CD4-positive, alpha-beta T cell (primary cell): ENCODE measurements around the gene SULF2. TPM values are rescaled to one million over a fixed set of nuclear protein-coding genes. Genes with fewer than 3 reads are reported as not detected.

Experiments
- ATAC-seq: fragments of 200-7000 bp; cut with Tn5 transposase; one replicate; pipeline ENCODE4 v1.10.0; 2022; ENCODE audit warnings: mild to moderate bottlenecking; ENCODE audit not compliant: poor library complexity
- CTCF ChIA-PET: fragments of 350-600 bp; sonication (Branson Sonifier 250); formaldehyde crosslinking; loops from one replicate; lab custom pipeline; 2021; ENCODE audit warnings: antibody characterized with exemption, inconsistent platforms; lab: Charles Lee
- POLR2A ChIA-PET: fragments of 350-600 bp; sonication (Branson Sonifier 250); formaldehyde crosslinking; loops from one replicate; lab custom pipeline; 2021; ENCODE audit warnings: antibody characterized with exemption, inconsistent platforms; lab: Charles Lee
- DNase-seq, 14 experiments: peaks; one replicate each; pipeline ENCODE4 v3.0.0-alpha.2; 2013 to 2020; ENCODE audit warnings: mixed read lengths in 2 of 14
- H3K27ac ChIP-seq, 2 donors: one replicate each; pipeline versions ENCODE4 v1.5.1 to v1.7.0; 2013; ENCODE audit warnings: low read length in 2 of 2, low read depth in 1 of 2, mild to moderate bottlenecking in 1 of 2
- H3K27me3 ChIP-seq, 2 experiments: 1 replicate in 1 of 2; 2 replicates in 1 of 2; pipeline versions ENCODE4 v1.6.1 to v1.7.0; 2013; ENCODE audit warnings: low read length in 2 of 2, control low read depth in 1 of 2, mild to moderate bottlenecking in 1 of 2, moderate library complexity in 1 of 2; ENCODE audit not compliant: insufficient read depth in 2 of 2, control insufficient read depth in 1 of 2
- H3K36me3 ChIP-seq: one replicate; pipeline ENCODE4 v1.6.1; 2013; ENCODE audit warnings: low read length, control low read depth; ENCODE audit not compliant: insufficient read depth
- H3K4me1 ChIP-seq: one replicate; pipeline ENCODE4 v1.6.1; 2013; ENCODE audit warnings: low read length, control low read depth; ENCODE audit not compliant: insufficient read depth
- H3K4me3 ChIP-seq: one replicate; pipeline ENCODE4 v1.5.1; 2013; ENCODE audit warnings: mild to moderate bottlenecking, low read length, moderate library complexity
- H3K9me3 ChIP-seq, 2 experiments: 1 replicate in 1 of 2; 2 replicates in 1 of 2; pipeline versions ENCODE4 v1.6.1 to v1.7.0; 2013; ENCODE audit warnings: low read length in 2 of 2, mild to moderate bottlenecking in 2 of 2, control low read depth in 1 of 2, moderate library complexity in 1 of 2; ENCODE audit not compliant: control insufficient read depth in 1 of 2, insufficient read depth in 1 of 2
- H3K27ac Mint-ChIP-seq: one replicate; pipeline ENCODE4 v1.8.0; 2020; ENCODE audit warnings: mixed read lengths
- H3K27me3 Mint-ChIP-seq: one replicate; pipeline ENCODE4 v1.8.0; 2021; ENCODE audit warnings: mixed read lengths
- H3K36me3 Mint-ChIP-seq: one replicate; pipeline ENCODE4 v1.8.0; 2021; ENCODE audit warnings: low read depth, mixed read lengths
- H3K4me1 Mint-ChIP-seq: one replicate; pipeline ENCODE4 v1.8.0; 2021; ENCODE audit warnings: low read depth, mixed read lengths
- H3K4me3 Mint-ChIP-seq: one replicate; pipeline ENCODE4 v1.8.0; 2020; ENCODE audit warnings: mild to moderate bottlenecking, mixed read lengths
- H3K9me3 Mint-ChIP-seq: one replicate; pipeline ENCODE4 v1.8.0; 2020; ENCODE audit warnings: mixed read lengths
- intact Hi-C, 2 experiments: fragments of 100-400 bp; cut with DNase I in 1 of 2; cut with micrococcal nuclease in 1 of 2; formaldehyde crosslinking; loops; one replicate each; pipeline versions ENCODE4 v1.15.1 to v1.9.0; 2023 to 2025; cut with DNase I, micrococcal nuclease
- total RNA-seq, 174 experiments: library from RNA in 2 of 174; stranded (reverse) in 2 of 174; gene quantifications; one replicate each; pipeline ENCODE4 v1.2.3 and lab custom pipeline; 2021 to 2026
- TF ChIP-seq, protein P1 (sequence below): fragments of 200-600 bp; IDR thresholded peaks from one replicate; pipeline ENCODE4 v1.8.0; 2022; ENCODE audit warnings: antibody characterized with exemption, mild to moderate bottlenecking

The SULF2 gene
- total RNA-seq, 2 experiments from 2014 or later: 1.5 to 2.8 TPM

DNA sequence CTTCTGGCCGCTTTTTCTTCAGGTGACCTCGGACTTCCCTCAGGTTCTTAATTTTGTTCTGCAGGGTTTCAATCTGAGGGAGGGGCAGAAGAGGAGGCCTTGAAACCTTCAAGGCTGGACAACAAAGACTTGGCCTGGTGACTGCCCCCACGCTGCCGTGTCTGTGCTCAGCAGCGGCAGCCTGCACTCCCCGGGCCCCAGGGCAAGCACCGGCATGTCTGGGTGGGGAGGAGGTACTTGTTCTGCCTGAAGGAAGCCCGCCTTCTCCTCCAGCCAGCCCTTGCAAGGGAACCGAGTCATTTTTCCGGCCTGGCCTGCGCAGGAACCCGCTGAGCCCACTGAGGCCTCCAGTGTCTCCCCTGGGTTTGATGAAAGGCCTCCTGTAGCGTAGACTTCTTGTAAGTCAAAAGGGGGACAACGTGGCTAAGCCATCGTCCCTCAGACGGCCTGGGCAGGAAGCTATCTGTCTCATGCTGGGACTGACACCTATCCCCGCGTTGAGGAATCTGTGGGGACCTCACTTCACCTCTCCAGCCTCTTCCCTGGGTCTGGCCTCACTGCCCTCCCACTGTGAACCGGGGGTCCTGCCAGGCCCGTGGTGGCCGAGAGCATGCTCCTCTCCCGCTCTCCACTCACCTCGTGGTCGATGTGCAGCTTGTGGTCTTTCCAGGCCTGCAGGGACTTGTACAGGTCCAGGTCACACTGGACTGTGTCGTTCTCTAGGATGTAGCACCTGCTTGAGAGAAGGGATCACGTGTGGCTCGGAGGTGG is 119.9 kb downstream of the SULF2 start:
- H3K36me3 ChIP-seq: peaks cover 16% of the 10 kb centered on the region
- intact Hi-C loops: no loop called here

DNA sequence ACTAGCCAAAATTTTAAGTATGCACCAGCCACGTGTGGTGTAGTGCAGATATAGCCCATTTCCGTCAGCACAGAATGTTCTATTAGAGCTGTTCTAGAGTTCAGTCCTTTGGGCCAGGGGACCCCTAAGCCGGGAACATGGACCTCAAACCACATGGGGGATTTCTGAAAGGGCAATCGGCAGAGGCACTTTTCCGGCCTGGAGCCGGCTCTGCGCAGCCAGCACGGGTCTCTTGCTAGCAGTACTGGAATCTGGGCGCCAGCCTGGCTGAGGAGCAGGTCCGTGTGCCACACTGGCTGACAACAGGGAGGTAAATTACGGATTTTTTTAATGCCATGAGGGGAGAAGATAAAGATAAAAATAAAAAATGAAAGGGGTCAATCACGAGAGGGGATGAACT is 120.5 kb downstream of the SULF2 start:
- Mint-ChIP-seq H3K27ac (no peak overlapping the region), H3K4me1 (no peaks in the 10 kb centered on the region), H3K27me3 (no peaks in the 10 kb centered on the region), H3K9me3 (no peaks in the 10 kb centered on the region), H3K4me3 (no peak overlapping the region), H3K36me3 (peaks cover 10% of the 10 kb centered on the region)
- DNase-seq (no peak), ATAC-seq (no peak)
- Histone ChIP-seq H3K36me3 (peaks cover 16% of the 10 kb centered on the region), H3K27ac (no peak overlapping the region), H3K4me1 (peaks cover 8% of the 10 kb centered on the region), H3K9me3 (no peaks in the 10 kb centered on the region), H3K4me3 (no peak overlapping the region), H3K27me3 (no peaks in the 10 kb centered on the region)
- ChIA-PET CTCF (interaction anchor here (0.6 to 1.7 kb wide), 2 partner anchors 956 to 1240 kb away, joined by 3 to 15 read pairs; no protein-coding TSS in a partner anchor), POLR2A (no interaction called here)
- TF ChIP-seq, protein P1, sequence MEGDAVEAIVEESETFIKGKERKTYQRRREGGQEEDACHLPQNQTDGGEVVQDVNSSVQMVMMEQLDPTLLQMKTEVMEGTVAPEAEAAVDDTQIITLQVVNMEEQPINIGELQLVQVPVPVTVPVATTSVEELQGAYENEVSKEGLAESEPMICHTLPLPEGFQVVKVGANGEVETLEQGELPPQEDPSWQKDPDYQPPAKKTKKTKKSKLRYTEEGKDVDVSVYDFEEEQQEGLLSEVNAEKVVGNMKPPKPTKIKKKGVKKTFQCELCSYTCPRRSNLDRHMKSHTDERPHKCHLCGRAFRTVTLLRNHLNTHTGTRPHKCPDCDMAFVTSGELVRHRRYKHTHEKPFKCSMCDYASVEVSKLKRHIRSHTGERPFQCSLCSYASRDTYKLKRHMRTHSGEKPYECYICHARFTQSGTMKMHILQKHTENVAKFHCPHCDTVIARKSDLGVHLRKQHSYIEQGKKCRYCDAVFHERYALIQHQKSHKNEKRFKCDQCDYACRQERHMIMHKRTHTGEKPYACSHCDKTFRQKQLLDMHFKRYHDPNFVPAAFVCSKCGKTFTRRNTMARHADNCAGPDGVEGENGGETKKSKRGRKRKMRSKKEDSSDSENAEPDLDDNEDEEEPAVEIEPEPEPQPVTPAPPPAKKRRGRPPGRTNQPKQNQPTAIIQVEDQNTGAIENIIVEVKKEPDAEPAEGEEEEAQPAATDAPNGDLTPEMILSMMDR: no peak
- intact Hi-C loops: no loop called here

More for the DNA sequence above, 119.9 kb downstream of the SULF2 start:
- ATAC-seq (no peak), DNase-seq (no peak)
- no peak overlapping the region for H3K4me3 ChIP-seq
- Mint-ChIP-seq H3K9me3 (no peaks in the 10 kb centered on the region), H3K36me3 (peaks cover 10% of the 10 kb centered on the region), H3K27me3 (no peaks in the 10 kb centered on the region), H3K4me1 (no peaks in the 10 kb centered on the region), H3K27ac (no peak overlapping the region), H3K4me3 (no peak overlapping the region)
- TF ChIP-seq, protein P1: no peak
- ChIA-PET POLR2A (no interaction called here), CTCF (no interaction called here)
- peaks cover 8% of the 10 kb centered on the region for H3K4me1 ChIP-seq
- no peaks in the 10 kb centered on the region for H3K9me3 ChIP-seq
- no peak overlapping the region for H3K27ac ChIP-seq
- no peaks in the 10 kb centered on the region for H3K27me3 ChIP-seq

DNA sequence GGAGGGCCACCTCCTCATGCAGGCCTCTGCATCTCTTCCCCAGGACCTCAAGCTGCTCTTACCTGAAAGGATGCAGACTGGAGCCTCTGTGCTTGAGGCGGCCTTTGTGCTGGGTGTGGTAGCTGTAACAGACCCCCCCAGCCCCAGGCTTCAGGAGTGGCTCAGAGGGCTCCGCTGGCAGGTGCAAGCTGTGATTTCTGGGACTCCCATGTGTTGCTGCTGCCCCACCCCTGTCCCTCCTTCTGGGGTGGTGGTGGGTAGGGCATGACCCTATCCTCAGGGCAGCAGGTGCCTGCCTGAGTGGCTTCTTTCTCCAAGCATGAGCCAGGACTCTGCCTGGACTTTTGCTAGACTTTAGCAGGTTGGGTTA is 121.2 kb downstream of the SULF2 start:
- Histone ChIP-seq H3K9me3 (no peaks in the 10 kb centered on the region), H3K27me3 (no peaks in the 10 kb centered on the region), H3K4me1 (peaks cover 8% of the 10 kb centered on the region), H3K4me3 (no peak overlapping the region), H3K27ac (no peak overlapping the region), H3K36me3 (peaks cover 16% of the 10 kb centered on the region)
- CTCF ChIA-PET: interaction anchor here (1.1 to 1.7 kb wide), 3 partner anchors 11 to 957 kb away, joined by 3 to 15 read pairs (median 6); no protein-coding TSS in a partner anchor
- intact Hi-C loops: no loop called here
- DNase-seq: no peak
- H3K4me3 Mint-ChIP-seq: no peak overlapping the region
- H3K9me3 Mint-ChIP-seq: no peaks in the 10 kb centered on the region
- ATAC-seq: no peak
- H3K36me3 Mint-ChIP-seq: peaks cover 16% of the 10 kb centered on the region
- no peaks in the 10 kb centered on the region for H3K27me3 Mint-ChIP-seq
- POLR2A ChIA-PET: no interaction called here
- TF ChIP-seq, protein P1: peak; percentile 37
- no peaks in the 10 kb centered on the region for H3K4me1 Mint-ChIP-seq
- peak overlapping the region; percentile 32 for H3K27ac Mint-ChIP-seq
